Transverse colon (tissue), 4 donors: ENCODE data around the gene HAUS5. TPM values are rescaled to one million over a fixed set of nuclear protein-coding genes. Genes with fewer than 3 reads are reported as not detected.

Experiments used
- DNase-seq: peaks from one replicate; pipeline ENCODE4 v3.0.0-alpha.2; 2019
- H3K27ac ChIP-seq, 4 donors: fragments of 200-600 bp; sonication (generic); 2 replicates each; pipeline ENCODE4 v1.5.1; 2016 to 2018; ENCODE audit warnings: inconsistent platforms in 4 of 4
- H3K27me3 ChIP-seq: fragments of 200-600 bp; sonication (generic); 2 replicates; pipeline ENCODE4 v1.5.1; 2017; ENCODE audit warnings: inconsistent platforms
- H3K36me3 ChIP-seq, 4 donors: fragments of 200-600 bp; sonication (generic); 2 replicates each; pipeline ENCODE4 v1.5.1; 2017 to 2019; ENCODE audit warnings: inconsistent platforms in 4 of 4
- H3K4me1 ChIP-seq, 4 donors: fragments of 200-600 bp; sonication (generic); 2 replicates each; pipeline ENCODE4 v1.5.1; 2017 to 2020; ENCODE audit warnings: inconsistent platforms in 4 of 4
- H3K4me3 ChIP-seq, 4 donors: fragments of 200-600 bp; sonication (generic); 1 replicate in 1 of 4; 2 replicates in 3 of 4; pipeline versions ENCODE4 v1.5.1 to v1.6.1; 2017 to 2019; ENCODE audit warnings: inconsistent platforms in 4 of 4
- H3K9me3 ChIP-seq, 2 donors: fragments of 200-600 bp; sonication (generic); 2 replicates each; pipeline ENCODE4 v1.5.1; 2017 to 2019; ENCODE audit warnings: inconsistent platforms in 2 of 2
- CTCF ChIP-seq, 5 experiments: fragments of 200-600 bp in 3 of 5; fragments of 450-650 bp in 2 of 5; sonication (generic) in 3 of 5; IDR thresholded peaks; 1 replicate in 2 of 5; 2 replicates in 3 of 5; pipeline ENCODE4 v1.5.1; 2016 to 2017; ENCODE audit warnings: antibody characterized with exemption in 5 of 5, inconsistent platforms in 3 of 5, mild to moderate bottlenecking in 2 of 5, moderate library complexity in 1 of 5
- EP300 ChIP-seq: sonication (generic); formaldehyde crosslinking; IDR thresholded peaks from one replicate; pipeline ENCODE4 v1.6.1; 2017; ENCODE audit warnings: antibody characterized with exemption, low read depth
- POLR2A ChIP-seq: fragments of 450-650 bp; IDR thresholded peaks from one replicate; pipeline ENCODE4 v1.6.1; 2016; ENCODE audit warnings: antibody characterized with exemption, mild to moderate bottlenecking, moderate library complexity
- POLR2AphosphoS5 ChIP-seq, 3 donors: sonication (generic); formaldehyde crosslinking; IDR thresholded peaks; one replicate each; pipeline ENCODE4 v1.6.1; 2016; ENCODE audit warnings: antibody characterized with exemption in 3 of 3
- WGBS, 2 donors: methylation state at CpG; one replicate each; pipeline ENCODE4 v1.1.5; 2018; ENCODE audit warnings: low coverage in 1 of 2; 5-methylcytosine and 5-hydroxymethylcytosine counted together
- in situ Hi-C, 4 donors: fragments of 200-750 bp; cut with MboI; loops; one replicate each; pipeline versions ENCODE4 v1.15.0 to v1.15.1; 2017; ENCODE audit warnings: low sequenced_read_pairs in 3 of 4, low pct_ligation_motif_present in 1 of 4, low pct_unique_long_range_greater_than_20kb in 1 of 4
- intact Hi-C: fragments of 100-400 bp; cut with DNase I; formaldehyde crosslinking; loops from one replicate; pipeline ENCODE4 v1.15.1; 2023; ENCODE audit warnings: low total_unique reads
- total RNA-seq, 4 donors: library from RNA; depleted of rRNA; stranded (reverse); fragments of >200 nt; gene quantifications; one replicate each; pipeline ENCODE4 v1.1.0, GENCODE V29; 2016

HAUS5 gene
- total RNA-seq, 4 donors from 2014 or later, result 3.7 to 6.6 (median 5.2) TPM

GRCh38 chr19:35619290-35619923 is 6.9 kb downstream of the HAUS5 start:
- intact Hi-C loops, result no loop called here
- H3K36me3 ChIP-seq, result no peaks in the 10 kb centered on the region
- no peak for DNase-seq

GRCh38 chr19:35620001-35620400 is 7.5 kb downstream of the HAUS5 start:
- TF ChIP-seq POLR2A (no peak), POLR2AphosphoS5 (IDR thresholded peaks at IDR 0.05) (no peak), EP300 (no peak), CTCF (IDR thresholded peaks at IDR 0.05) (no peak)
- 92% methylated on average over 17 of the region's 17 CpGs; no CpG with 5 or more reads in 1 of the 2 donors for WGBS, 2 donors
- Histone ChIP-seq H3K27ac (no peak overlapping the region), H3K36me3 (no peaks in the 10 kb centered on the region), H3K9me3 (no peaks in the 10 kb centered on the region), H3K4me1 (no peaks in the 10 kb centered on the region), H3K4me3 (no peak overlapping the region), H3K27me3 (no peaks in the 10 kb centered on the region)
- no peak for DNase-seq
- intact Hi-C loops (no loop called here), in situ Hi-C loops (no loop called here)

More at GRCh38 chr19:35619290-35619923, 6.9 kb downstream of the HAUS5 start:
- TF ChIP-seq POLR2A, result no peak
- no peak for TF ChIP-seq CTCF (IDR thresholded peaks at IDR 0.05)
- TF ChIP-seq POLR2AphosphoS5 (IDR thresholded peaks at IDR 0.05), result no peak
- no peak for TF ChIP-seq EP300
- Histone ChIP-seq H3K27ac (no peak overlapping the region), H3K27me3 (no peaks in the 10 kb centered on the region), H3K4me1 (no peaks in the 10 kb centered on the region), H3K9me3 (no peaks in the 10 kb centered on the region), H3K4me3 (no peak overlapping the region)
- WGBS, 2 donors, result 98% methylated on average over 11 of the region's 12 CpGs; no CpG with 5 or more reads in 1 of the 2 donors
- in situ Hi-C loops, result no loop called here

- in situ Hi-C loops (no loop called here), intact Hi-C loops (no loop called here)
- no peaks in the 10 kb centered on the region for H3K36me3 ChIP-seq
- no peaks in the 10 kb centered on the region for H3K27me3 ChIP-seq
- 95 to 100% methylated on average over 2 to 9 of the region's 9 CpGs for WGBS, 2 donors
- DNase-seq, result no peak
- no peak overlapping the region for H3K4me3 ChIP-seq
- no peak overlapping the region for H3K27ac ChIP-seq
- TF ChIP-seq POLR2AphosphoS5 (IDR thresholded peaks at IDR 0.05), result no peak
- TF ChIP-seq POLR2A, result no peak
- TF ChIP-seq EP300, result no peak
- TF ChIP-seq CTCF (IDR thresholded peaks at IDR 0.05), result no peak
- no peaks in the 10 kb centered on the region for H3K9me3 ChIP-seq
- H3K4me1 ChIP-seq, result no peaks in the 10 kb centered on the region
Observed at GRCh38 chr19:35621708-35622107, 9.2 kb downstream of the HAUS5 start.

- DNase-seq, result no peak
- H3K9me3 ChIP-seq, result no peaks in the 10 kb centered on the region
- H3K4me1 ChIP-seq, result peaks cover 0 to 2% (median 0%) of the 10 kb centered on the region in 4 donors
- intact Hi-C loops, result no loop called here
- H3K4me3 ChIP-seq, result no peak overlapping the region
- H3K27ac ChIP-seq, result no peak overlapping the region
- no peaks in the 10 kb centered on the region for H3K27me3 ChIP-seq
- no peak for TF ChIP-seq CTCF (IDR thresholded peaks at IDR 0.05)
- TF ChIP-seq EP300, result no peak
- no peak for TF ChIP-seq POLR2AphosphoS5 (IDR thresholded peaks at IDR 0.05)
- TF ChIP-seq POLR2A, result no peak
- no peaks in the 10 kb centered on the region for H3K36me3 ChIP-seq
- in situ Hi-C loops, result no loop called here
- WGBS, 2 donors, result 92 to 95% methylated on average over 2 to 13 of the region's 13 CpGs
Observed at GRCh38 chr19:35622750-35623149, 10.2 kb downstream of the HAUS5 start.
